Measurements from ENCODE around the gene TTC9B. TPM values are rescaled to one million over a fixed set of nuclear protein-coding genes. Genes with fewer than 3 reads are reported as not detected.

TTC9B gene
- total and polyA plus RNA-seq, 4 donors, result 0.14 TPM; not detected in 3

DNA sequence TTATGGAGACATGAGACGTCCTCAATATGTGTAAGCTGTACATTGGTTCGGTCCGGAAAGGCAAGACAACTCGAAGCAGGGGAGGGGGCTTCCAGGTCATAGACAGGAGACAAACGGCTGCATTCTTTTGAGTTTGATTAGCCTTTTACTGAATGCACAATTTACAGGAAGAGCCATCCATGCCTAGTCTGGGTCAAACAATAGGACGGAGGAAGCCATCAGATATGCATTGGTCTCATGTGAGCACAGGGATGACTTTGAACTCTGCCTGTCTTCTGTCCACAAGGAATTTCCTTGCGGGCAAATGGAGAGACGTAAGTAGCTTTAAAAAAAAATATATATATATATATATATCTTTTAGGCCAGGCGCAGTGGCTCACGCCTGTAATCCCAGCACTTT is 10.2 kb upstream of the TTC9B start:
- no peak for DNase-seq (ENCODE audit: low spot score)
- H3K36me3 ChIP-seq (ENCODE audit: control insufficient read depth in 4 of 4, insufficient read depth in 3 of 4, low read depth in 1 of 4, low read length in 3 of 4), result peaks cover 0 to 5% (median 2%) of the 10 kb centered on the region in 4 donors
- H3K4me1 ChIP-seq (ENCODE audit: control insufficient read depth in 4 of 4, insufficient read depth in 4 of 4, low read length in 3 of 4), result peaks cover 9 to 32% (median 27%) of the 10 kb centered on the region in 4 donors
- H3K4me3 ChIP-seq (ENCODE audit: low read depth in 1 of 3, low read length in 3 of 3), result no peak overlapping the region
- H3K9ac ChIP-seq (ENCODE audit: low read depth in 1 of 2, low read length in 2 of 2), result no peak overlapping the region
- 61% methylated on average over 10 of the region's 10 CpGs for WGBS
- no peaks in the 10 kb centered on the region for H3K27me3 ChIP-seq (ENCODE audit: control insufficient read depth in 4 of 4, insufficient read depth in 4 of 4, low read length in 3 of 4)
- H3K27ac ChIP-seq (ENCODE audit: low read depth in 1 of 2, low read length in 2 of 2), result no peak overlapping the region
- H3K9me3 ChIP-seq (ENCODE audit: control insufficient read depth in 4 of 4, low read length in 3 of 4), result no peaks in the 10 kb centered on the region
- TF ChIP-seq MAX (IDR thresholded peaks at IDR 0.05), result no peak
- TF ChIP-seq FOXA1 (IDR thresholded peaks at IDR 0.05), result no peak
- no peak for TF ChIP-seq REST (IDR thresholded peaks at IDR 0.05)
- TF ChIP-seq EGR1 (IDR thresholded peaks at IDR 0.05; ENCODE audit: low read depth in 2 of 2), result no peak
- TF ChIP-seq RAD21 (IDR thresholded peaks at IDR 0.05), result no peak
- TF ChIP-seq TAF1 (conservative IDR thresholded peaks at IDR 0.05), result no peak
- TF ChIP-seq ATF3 (IDR thresholded peaks at IDR 0.05), result no peak
- no peak for TF ChIP-seq SP1 (IDR thresholded peaks at IDR 0.05)
- no peak for TF ChIP-seq GABPA (IDR thresholded peaks at IDR 0.05 in 1 of 2, conservative IDR thresholded peaks at IDR 0.05 in 1 of 2)
- TF ChIP-seq JUND (IDR thresholded peaks at IDR 0.05), result no peak
- TF ChIP-seq NR2F2 (IDR thresholded peaks at IDR 0.05), result no peak
- TF ChIP-seq ZBTB33 (IDR thresholded peaks at IDR 0.05), result no peak
- TF ChIP-seq HNF4A (conservative IDR thresholded peaks at IDR 0.05), result no peak
- no peak for TF ChIP-seq YY1 (IDR thresholded peaks at IDR 0.05)
- TF ChIP-seq HNF4G (IDR thresholded peaks at IDR 0.05), result no peak

DNA sequence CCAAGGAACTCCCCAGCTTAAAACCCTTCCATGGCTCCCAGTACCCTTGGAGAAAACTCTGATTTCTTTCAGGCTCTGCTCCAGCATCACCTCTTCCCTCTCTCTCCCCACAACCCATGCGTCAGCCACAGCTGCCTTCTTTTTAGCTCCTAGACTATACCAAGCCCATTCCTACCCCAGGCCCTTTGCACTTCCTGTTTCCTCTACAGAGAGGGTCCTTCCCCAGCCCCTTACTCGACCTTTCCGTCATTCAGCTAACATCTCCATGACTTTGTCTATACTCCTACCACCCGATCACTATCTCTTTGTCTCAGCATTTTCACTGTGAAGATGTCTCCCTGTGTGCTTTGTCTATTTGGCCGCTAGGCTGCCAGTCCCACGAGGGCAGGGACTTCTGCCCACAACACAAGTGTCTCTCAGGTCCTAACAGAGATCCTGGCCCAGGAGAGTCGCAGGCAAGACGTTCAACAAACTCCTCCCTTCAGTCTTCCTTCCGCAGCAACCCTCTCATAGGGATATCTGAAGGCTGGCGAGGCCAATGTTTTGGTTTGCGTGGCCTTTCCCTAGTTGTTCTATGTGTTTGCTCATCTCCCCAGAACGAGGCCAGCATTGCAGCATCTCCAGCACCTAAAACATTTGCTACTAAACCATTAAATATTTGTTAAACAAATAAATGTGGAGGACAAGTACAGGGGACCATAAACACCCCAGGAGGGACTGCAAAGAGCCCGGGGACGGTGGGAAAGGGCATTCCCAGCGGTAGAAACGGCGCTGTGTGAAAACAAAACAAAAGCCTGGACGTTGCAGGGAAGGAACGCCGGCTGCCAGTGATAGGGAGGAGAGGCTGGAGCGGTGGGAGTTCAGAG is 7.5 kb upstream of the TTC9B start:
- H3K36me3 ChIP-seq (ENCODE audit: control insufficient read depth in 4 of 4, insufficient read depth in 3 of 4, low read depth in 1 of 4, low read length in 3 of 4), result no peaks in the 10 kb centered on the region
- WGBS, result 22% methylated on average over 21 of the region's 21 CpGs
- H3K4me1 ChIP-seq (ENCODE audit: control insufficient read depth in 4 of 4, insufficient read depth in 4 of 4, low read length in 3 of 4), result peaks cover 6 to 16% (median 15%) of the 10 kb centered on the region in 4 donors
- DNase-seq (ENCODE audit: low spot score), result no peak
- no peaks in the 10 kb centered on the region for H3K27me3 ChIP-seq (ENCODE audit: control insufficient read depth in 4 of 4, insufficient read depth in 4 of 4, low read length in 3 of 4)
- TF ChIP-seq HNF4A (conservative IDR thresholded peaks at IDR 0.05), result peak in 1 of 2 donors; percentile 27
- no peak for TF ChIP-seq REST (IDR thresholded peaks at IDR 0.05)
- TF ChIP-seq HNF4G (IDR thresholded peaks at IDR 0.05), result no peak
- TF ChIP-seq TAF1 (conservative IDR thresholded peaks at IDR 0.05), result no peak
- peak in 1 of 2 donors; percentile 39 for TF ChIP-seq RXRA (IDR thresholded peaks at IDR 0.05)
- peak in 1 of 2 donors; percentile 14 for TF ChIP-seq RAD21 (IDR thresholded peaks at IDR 0.05)
- no peak for TF ChIP-seq FOXA1 (IDR thresholded peaks at IDR 0.05)
- no peak for TF ChIP-seq GABPA (IDR thresholded peaks at IDR 0.05 in 1 of 2, conservative IDR thresholded peaks at IDR 0.05 in 1 of 2)
- TF ChIP-seq FOXA2 (IDR thresholded peaks at IDR 0.05), result no peak
- TF ChIP-seq MAX (IDR thresholded peaks at IDR 0.05), result no peak
- TF ChIP-seq EGR1 (IDR thresholded peaks at IDR 0.05; ENCODE audit: low read depth in 2 of 2), result no peak
- no peak for TF ChIP-seq SP1 (IDR thresholded peaks at IDR 0.05)
- TF ChIP-seq, protein P1, sequence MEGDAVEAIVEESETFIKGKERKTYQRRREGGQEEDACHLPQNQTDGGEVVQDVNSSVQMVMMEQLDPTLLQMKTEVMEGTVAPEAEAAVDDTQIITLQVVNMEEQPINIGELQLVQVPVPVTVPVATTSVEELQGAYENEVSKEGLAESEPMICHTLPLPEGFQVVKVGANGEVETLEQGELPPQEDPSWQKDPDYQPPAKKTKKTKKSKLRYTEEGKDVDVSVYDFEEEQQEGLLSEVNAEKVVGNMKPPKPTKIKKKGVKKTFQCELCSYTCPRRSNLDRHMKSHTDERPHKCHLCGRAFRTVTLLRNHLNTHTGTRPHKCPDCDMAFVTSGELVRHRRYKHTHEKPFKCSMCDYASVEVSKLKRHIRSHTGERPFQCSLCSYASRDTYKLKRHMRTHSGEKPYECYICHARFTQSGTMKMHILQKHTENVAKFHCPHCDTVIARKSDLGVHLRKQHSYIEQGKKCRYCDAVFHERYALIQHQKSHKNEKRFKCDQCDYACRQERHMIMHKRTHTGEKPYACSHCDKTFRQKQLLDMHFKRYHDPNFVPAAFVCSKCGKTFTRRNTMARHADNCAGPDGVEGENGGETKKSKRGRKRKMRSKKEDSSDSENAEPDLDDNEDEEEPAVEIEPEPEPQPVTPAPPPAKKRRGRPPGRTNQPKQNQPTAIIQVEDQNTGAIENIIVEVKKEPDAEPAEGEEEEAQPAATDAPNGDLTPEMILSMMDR (IDR thresholded peaks at IDR 0.05; ENCODE audit: low read depth, low read length, missing input control), result peak; percentile 9
- peak overlapping the region in 1 of 2 donors; percentile 32 for H3K9ac ChIP-seq (ENCODE audit: low read depth in 1 of 2, low read length in 2 of 2)
- no peaks in the 10 kb centered on the region for H3K9me3 ChIP-seq (ENCODE audit: control insufficient read depth in 4 of 4, low read length in 3 of 4)
- H3K27ac ChIP-seq (ENCODE audit: low read depth in 1 of 2, low read length in 2 of 2), result peak overlapping the region; percentile 9 to 62
- peak overlapping the region in 2 of 3 donors; percentile 15 to 36 for H3K4me3 ChIP-seq (ENCODE audit: low read depth in 1 of 3, low read length in 3 of 3)

Measured in liver (tissue), 9 donors.